Stomach (tissue), 9 donors: Measurements from ENCODE around the gene ODAD2. TPM values are rescaled to one million over a fixed set of nuclear protein-coding genes. Genes with fewer than 3 reads are reported as not detected.

Source experiments
- DNase-seq, 2 donors: peaks; one replicate each; pipeline versions ENCODE4 v3.0.0 to v3.0.0-alpha.2; 2013 to 2019
- H3K27ac ChIP-seq, 5 donors: fragments of 200-600 bp in 4 of 5; sonication (generic) in 4 of 5; one replicate each; pipeline ENCODE4 v1.5.1; 2013 to 2019; ENCODE audit warnings: mild to moderate bottlenecking in 1 of 5, moderate library complexity in 1 of 5
- H3K27me3 ChIP-seq, 3 donors: fragments of 200-600 bp; sonication (generic); one replicate each; pipeline ENCODE4 v1.5.1; 2017 to 2019; ENCODE audit warnings: mixed run types in 1 of 3
- H3K36me3 ChIP-seq, 4 donors: fragments of 200-600 bp; sonication (generic); 1 replicate in 3 of 4; 2 replicates in 1 of 4; pipeline ENCODE4 v1.5.1; 2016 to 2019
- H3K4me1 ChIP-seq, 4 donors: fragments of 200-600 bp; sonication (generic); one replicate each; pipeline ENCODE4 v1.5.1; 2016 to 2019
- H3K4me3 ChIP-seq, 4 donors: fragments of 200-600 bp; sonication (generic) in 3 of 4; one replicate each; pipeline ENCODE4 v1.5.1; 2016 to 2019; ENCODE audit warnings: mild to moderate bottlenecking in 1 of 4
- H3K9me3 ChIP-seq, 4 donors: fragments of 200-600 bp; sonication (generic); one replicate each; pipeline ENCODE4 v1.5.1; 2016 to 2019
- CTCF ChIP-seq, 7 experiments: fragments of 450-650 bp in 4 of 7; fragments of 200-600 bp in 3 of 7; sonication (generic) in 3 of 7; IDR thresholded peaks; one replicate each; pipeline ENCODE4 v1.5.1; 2016 to 2019; ENCODE audit warnings: antibody characterized with exemption in 7 of 7, control low read depth in 2 of 7, mild to moderate bottlenecking in 1 of 7
- EP300 ChIP-seq: sonication (generic); formaldehyde crosslinking; IDR thresholded peaks from one replicate; pipeline ENCODE4 v1.6.1; 2017; ENCODE audit warnings: antibody characterized with exemption
- POLR2A ChIP-seq, 4 donors: fragments of 450-650 bp; IDR thresholded peaks; one replicate each; pipeline ENCODE4 v1.6.1; 2016; ENCODE audit warnings: antibody characterized with exemption in 4 of 4, control low read depth in 2 of 4, mild to moderate bottlenecking in 1 of 4, moderate library complexity in 1 of 4
- POLR2AphosphoS5 ChIP-seq, 3 donors: sonication (generic); formaldehyde crosslinking; IDR thresholded peaks; one replicate each; pipeline ENCODE4 v1.6.1; 2016; ENCODE audit warnings: antibody characterized with exemption in 3 of 3
- WGBS, 5 donors: extraction: QIAGEN DNeasy Blood & Tissue Kit in 3 of 5; methylation state at CpG; one replicate each; pipeline versions ENCODE4 v1.1.5 to v1.1.7; 2013 to 2018; 5-methylcytosine and 5-hydroxymethylcytosine counted together
- intact Hi-C: fragments of 100-400 bp; cut with DNase I; formaldehyde crosslinking; loops from one replicate; pipeline ENCODE4 v1.15.1; 2023; ENCODE audit warnings: low total_unique reads
- polyA plus RNA-seq, 3 donors: library from polyadenylated mRNA; stranded (reverse); fragments of 200-250 nt; gene quantifications; one replicate each; pipeline ENCODE4 v1.2.3, GENCODE V29; 2013
- small RNA-seq, 4 donors: library from RNA; depleted of rRNA; stranded (forward); fragments of <200 nt; gene quantifications; one replicate each; pipeline ENCODE3, GENCODE V24; 2016
- total RNA-seq, 5 donors: library from RNA; depleted of rRNA; stranded (reverse); fragments of >200 nt; gene quantifications; one replicate each; pipeline versions ENCODE4 v1.1.0 to v1.2.3, GENCODE V29; 2014 to 2016
- donor health status: healthy with polysubstance abuse.
- donor health status: Bipolar disorder and iron deficiency.
- donor health status: healthy.

The ODAD2 gene
- total and polyA plus RNA-seq, 8 donors, result 0.05 to 0.37 (median 0.12) TPM; not detected in 5

GRCh38 chr10:27770181-27770580 lies 228.7 kb downstream of the ODAD2 start:
- WGBS, 5 donors, result 76 to 85% (median 83%) methylated on average over 2 of the region's 2 CpGs
- Histone ChIP-seq H3K4me1 (no peaks in the 10 kb centered on the region), H3K9me3 (no peaks in the 10 kb centered on the region), H3K27ac (no peak overlapping the region), H3K36me3 (no peaks in the 10 kb centered on the region), H3K4me3 (no peak overlapping the region), H3K27me3 (peaks cover 0 to 9% (median 0%) of the 10 kb centered on the region in 3 donors)
- TF ChIP-seq CTCF (IDR thresholded peaks at IDR 0.05) (no peak), POLR2A (IDR thresholded peaks at IDR 0.05) (no peak), POLR2AphosphoS5 (IDR thresholded peaks at IDR 0.05) (no peak), EP300 (no peak)
- intact Hi-C loops, result no loop called here
- no peak for DNase-seq

Small RNA genes within 50 kb of the gene (small RNA-seq; reads per million reads assigned to genes)
- 0 reads per million in 4 donors for gene MRPS21P5
- gene RN7SKP132, result 0 reads per million in 4 donors
